K562 (cell line): ENCODE measurements around the gene CHIC2.

Source experiments
- CTCF ChIP-seq, 3 experiments: IDR thresholded peaks in 2 of 3; conservative IDR thresholded peaks in 1 of 3; 2 replicates each; pipeline ENCODE4 v1.5.1; 2011 to 2012; ENCODE audit warnings: low read length in 3 of 3, mild to moderate bottlenecking in 3 of 3, control low read depth in 2 of 3, improper control_type of control experiment in 1 of 3, inconsistent platforms in 1 of 3, low read depth in 1 of 3, mixed read lengths in 1 of 3, moderate library complexity in 1 of 3; ENCODE audit not compliant: insufficient read depth in 2 of 3
- EZH2 ChIP-seq: IDR thresholded peaks from 2 replicates; pipeline ENCODE4 v1.6.1; 2012; ENCODE audit warnings: low read depth, mild to moderate bottlenecking, inconsistent platforms, low read length, borderline replicate concordance
- PKNOX1 ChIP-seq: fragments of 450-650 bp; IDR thresholded peaks from 2 replicates; pipeline ENCODE4 v1.6.1; 2016
- POLR2A ChIP-seq: fragments of 450-650 bp; conservative IDR thresholded peaks from 2 replicates; pipeline ENCODE4 v1.6.1; 2016
- RAD21 ChIP-seq, 2 experiments: fragments of 250-450 bp in 1 of 2; fragments of 450-650 bp in 1 of 2; sonication (Bioruptor Pico) in 1 of 2; formaldehyde crosslinking in 1 of 2; IDR thresholded peaks in 1 of 2; conservative IDR thresholded peaks in 1 of 2; 2 replicates each; pipeline versions ENCODE4 v1.4.0 to v1.8.0; 2020 to 2022; ENCODE audit warnings: mild to moderate bottlenecking in 2 of 2, moderate library complexity in 1 of 2
- RBFOX2 ChIP-seq: fragments of 200-400 bp; formaldehyde crosslinking; IDR thresholded peaks from 2 replicates; pipeline ENCODE4 v1.6.1; 2017; ENCODE audit warnings: low read depth, mild to moderate bottlenecking, low read length, moderate library complexity
- TCF7L2 ChIP-seq: fragments of 150-350 bp; IDR thresholded peaks from 2 replicates; pipeline ENCODE4 v1.6.1; 2016; ENCODE audit warnings: low read depth, mild to moderate bottlenecking, low read length, moderate library complexity
- TEAD2 ChIP-seq: fragments of 450-650 bp; IDR thresholded peaks from 2 replicates; pipeline ENCODE4 v1.6.1; 2016; ENCODE audit warnings: missing genetic modification characterization, control low read depth, missing compliant biosample characterization
- TRIM24 ChIP-seq, 2 experiments: fragments of 450-650 bp; IDR thresholded peaks; 2 replicates each; pipeline ENCODE4 v1.6.1; 2016
- YY1 ChIP-seq, 3 experiments: IDR thresholded peaks; 2 replicates each; pipeline ENCODE4 v1.6.1; 2011; ENCODE audit warnings: low read length in 2 of 3, mild to moderate bottlenecking in 2 of 3, moderate library complexity in 2 of 3, borderline replicate concordance in 1 of 3, control low read depth in 1 of 3, low read depth in 1 of 3; ENCODE audit not compliant: insufficient read depth in 3 of 3, insufficient replicate concordance in 2 of 3, control insufficient read depth in 1 of 3, insufficient read length in 1 of 3; ENCODE audit errors: extremely low read depth in 1 of 3
- ZNF12 ChIP-seq: sonication (generic); formaldehyde crosslinking; IDR thresholded peaks from 2 replicates; pipeline ENCODE4 v1.4.0; 2020; ENCODE audit warnings: mild to moderate bottlenecking, missing genetic modification reagents
- ZNF707 ChIP-seq: fragments of 250-450 bp; sonication (Bioruptor Pico); conservative IDR thresholded peaks from 2 replicates; pipeline ENCODE4 v1.8.0; 2022; ENCODE audit warnings: inconsistent platforms, mild to moderate bottlenecking, moderate library complexity

- TF ChIP-seq TRIM24 (IDR thresholded peaks at IDR 0.05) (no peak), RBFOX2 (no peak), EZH2 (no peak), TEAD2 (tag) (no peak), TCF7L2 (no peak), PKNOX1 (no peak), ZNF707 (CRISPR knock-in tag) (no peak), POLR2A (no peak), RAD21 (CRISPR knock-in tag; conservative IDR thresholded peaks at IDR 0.05 in 1 of 2, IDR thresholded peaks at IDR 0.05 in 1 of 2) (no peak), ZNF12 (CRISPR knock-in tag) (no peak), YY1 (IDR thresholded peaks at IDR 0.05; ENCODE audit: borderline replicate concordance in 1 of 3, control insufficient read depth in 1 of 3, extremely low read depth in 1 of 3, insufficient read depth in 3 of 3, insufficient read length in 1 of 3, insufficient replicate concordance in 2 of 3, low read depth in 1 of 3, low read length in 2 of 3) (no peak), CTCF (IDR thresholded peaks at IDR 0.05 in 2 of 3, conservative IDR thresholded peaks at IDR 0.05 in 1 of 3; ENCODE audit: insufficient read depth in 2 of 3, low read depth in 1 of 3, low read length in 3 of 3) (no peak)
These were observed 45.6 kb upstream of the CHIC2 start for GRCh38 chr4:54110019-54110416.
